Muscle of leg (tissue), 11 donors: ENCODE results near the gene ITGB5. TPM values are rescaled to one million over a fixed set of nuclear protein-coding genes. Genes with fewer than 3 reads are reported as not detected.

ENCODE experiments used
- DNase-seq: peaks from one replicate; pipeline ENCODE4 v3.0.0; 2013
- H3K27ac ChIP-seq: one replicate; pipeline ENCODE4 v1.5.1; 2013; ENCODE audit warnings: mild to moderate bottlenecking, low read length, control low read depth
- H3K27me3 ChIP-seq: one replicate; pipeline ENCODE4 v1.6.1; 2013; ENCODE audit warnings: low read length; ENCODE audit not compliant: control insufficient read depth, insufficient read depth
- H3K36me3 ChIP-seq: one replicate; pipeline ENCODE4 v1.6.1; 2013; ENCODE audit warnings: low read length; ENCODE audit not compliant: control insufficient read depth, insufficient read depth
- H3K4me1 ChIP-seq: one replicate; pipeline ENCODE4 v1.6.1; 2013; ENCODE audit warnings: low read length; ENCODE audit not compliant: control insufficient read depth, insufficient read depth
- H3K4me3 ChIP-seq: one replicate; pipeline ENCODE4 v1.5.1; 2013; ENCODE audit warnings: low read length, control low read depth
- H3K9me3 ChIP-seq: replicated peaks from 2 replicates; pipeline ENCODE4 v1.6.1; 2013; ENCODE audit warnings: low read depth, low read length; ENCODE audit not compliant: control insufficient read depth
- WGBS: methylation state at CpG from one replicate; pipeline ENCODE4 v1.1.5; 2013; ENCODE audit warnings: missing lambda C conversion rate; ENCODE audit not compliant: insufficient coverage; 5-methylcytosine and 5-hydroxymethylcytosine counted together
- polyA plus RNA-seq, 8 donors: library from polyadenylated mRNA; unstranded; fragments of 120-200 nt; gene quantifications; one replicate each; pipeline versions ENCODE4 v1.2.1 to v1.2.3, GENCODE V29; 2013; ENCODE audit warnings: inconsistent platforms in 1 of 8, low replicate concordance in 1 of 8; ENCODE audit not compliant: insufficient read length in 8 of 8, insufficient read depth in 1 of 8
- total RNA-seq: library from RNA; stranded (reverse); fragments of 120-200 nt; gene quantifications from one replicate; pipeline ENCODE4 v1.2.4, GENCODE V29; 2013

The ITGB5 gene
- total and polyA plus RNA-seq, 9 donors = 14.3 to 60.4 (median 30.6) TPM

- H3K27me3 ChIP-seq = no peaks in the 10 kb centered on the region
- peaks cover 42% of the 10 kb centered on the region for H3K4me1 ChIP-seq
- no peaks in the 10 kb centered on the region for H3K9me3 ChIP-seq
- H3K27ac ChIP-seq = no peak overlapping the region
- DNase-seq = no peak
- 96% methylated on average over 10 of the region's 11 CpGs for whole genome bisulfite sequencing
- peaks cover 4% of the 10 kb centered on the region for H3K36me3 ChIP-seq
- no peak overlapping the region for H3K4me3 ChIP-seq
These were observed 72.3 kb downstream of the ITGB5 start for GRCh38 chr3:124814620-124815421.

- no peak overlapping the region for H3K4me3 ChIP-seq
- no peak for DNase-seq
- peaks cover 4% of the 10 kb centered on the region for H3K36me3 ChIP-seq
- H3K9me3 ChIP-seq = no peaks in the 10 kb centered on the region
- peaks cover 40% of the 10 kb centered on the region for H3K4me1 ChIP-seq
- no peaks in the 10 kb centered on the region for H3K27me3 ChIP-seq
- H3K27ac ChIP-seq = peak overlapping the region; percentile 87
These were observed 73.6 kb downstream of the ITGB5 start for GRCh38 chr3:124813541-124813940.

- Histone ChIP-seq H3K4me1 (peaks cover 40% of the 10 kb centered on the region), H3K27ac (peak overlapping the region; percentile 87), H3K27me3 (no peaks in the 10 kb centered on the region), H3K9me3 (no peaks in the 10 kb centered on the region), H3K4me3 (no peak overlapping the region), H3K36me3 (peaks cover 4% of the 10 kb centered on the region)
- DNase-seq = peak; percentile 95
- WGBS = 11% methylated on average over 2 of the region's 15 CpGs
These were observed 74.6 kb downstream of the ITGB5 start for GRCh38 chr3:124812291-124813265.

- Histone ChIP-seq H3K4me1 (peaks cover 40% of the 10 kb centered on the region), H3K27ac (no peak overlapping the region), H3K36me3 (no peaks in the 10 kb centered on the region), H3K27me3 (no peaks in the 10 kb centered on the region), H3K9me3 (no peaks in the 10 kb centered on the region), H3K4me3 (no peak overlapping the region)
- WGBS = 27% methylated on average over 2 of the region's 5 CpGs
- peak; percentile 63 for DNase-seq
These were observed 75.7 kb downstream of the ITGB5 start for GRCh38 chr3:124811436-124811835.

GRCh38 chr3:124810970-124811369 is 76.2 kb downstream of the ITGB5 start:
- Histone ChIP-seq H3K27ac (no peak overlapping the region), H3K4me3 (no peak overlapping the region), H3K36me3 (no peaks in the 10 kb centered on the region), H3K27me3 (no peaks in the 10 kb centered on the region), H3K9me3 (no peaks in the 10 kb centered on the region), H3K4me1 (peaks cover 40% of the 10 kb centered on the region)
- DNase-seq = no peak
- 50% methylated on average over 1 of the region's 4 CpGs for WGBS

DNA sequence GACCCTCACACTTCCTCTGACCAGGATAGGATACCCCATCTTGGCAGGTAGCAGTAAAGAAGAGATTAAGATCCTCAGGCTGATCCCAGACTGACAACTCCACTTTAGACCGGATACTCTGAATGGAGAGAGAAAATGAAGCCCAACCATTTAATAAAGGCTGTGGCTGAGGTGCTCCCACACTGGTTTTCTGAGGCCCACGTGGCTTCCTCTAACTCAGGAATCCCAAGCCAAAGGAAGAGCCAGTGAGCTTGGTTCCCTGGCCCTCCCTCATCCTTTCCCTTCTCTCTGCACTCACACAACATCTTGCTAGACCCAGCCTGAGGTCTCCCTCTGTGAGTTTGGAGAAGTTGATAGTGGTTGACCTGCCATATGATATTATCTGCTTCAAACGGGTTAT is 78.1 kb downstream of the ITGB5 start:
- H3K27ac ChIP-seq = no peak overlapping the region
- H3K9me3 ChIP-seq = no peaks in the 10 kb centered on the region
- H3K4me3 ChIP-seq = no peak overlapping the region
- H3K4me1 ChIP-seq = peaks cover 35% of the 10 kb centered on the region
- H3K27me3 ChIP-seq = no peaks in the 10 kb centered on the region
- peak; percentile 65 for DNase-seq
- 88% methylated on average over 1 of the region's 3 CpGs for WGBS
- H3K36me3 ChIP-seq = no peaks in the 10 kb centered on the region

- Histone ChIP-seq H3K4me3 (no peak overlapping the region), H3K4me1 (peaks cover 25% of the 10 kb centered on the region), H3K9me3 (no peaks in the 10 kb centered on the region), H3K36me3 (no peaks in the 10 kb centered on the region), H3K27ac (no peak overlapping the region), H3K27me3 (peaks cover 3% of the 10 kb centered on the region)
- WGBS = 47% methylated on average over 2 of the region's 4 CpGs
- DNase-seq = peak; percentile 41
These were observed 81.5 kb downstream of the ITGB5 start for GRCh38 chr3:124805671-124806070.

GRCh38 chr3:124804875-124805274 is 82.3 kb downstream of the ITGB5 start:
- no peak overlapping the region for H3K4me3 ChIP-seq
- no peak for DNase-seq
- peaks cover 32% of the 10 kb centered on the region for H3K4me1 ChIP-seq
- 94% methylated on average over 6 of the region's 7 CpGs for WGBS
- H3K9me3 ChIP-seq = no peaks in the 10 kb centered on the region
- no peak overlapping the region for H3K27ac ChIP-seq
- H3K36me3 ChIP-seq = no peaks in the 10 kb centered on the region
- peaks cover 3% of the 10 kb centered on the region for H3K27me3 ChIP-seq

- no peak for DNase-seq
- WGBS = 75% methylated on average over 7 of the region's 8 CpGs
- peaks cover 32% of the 10 kb centered on the region for H3K4me1 ChIP-seq
- H3K27me3 ChIP-seq = peaks cover 3% of the 10 kb centered on the region
- H3K36me3 ChIP-seq = no peaks in the 10 kb centered on the region
- no peaks in the 10 kb centered on the region for H3K9me3 ChIP-seq
- H3K4me3 ChIP-seq = no peak overlapping the region
- no peak overlapping the region for H3K27ac ChIP-seq
These were observed 84.5 kb downstream of the ITGB5 start for GRCh38 chr3:124802702-124803101.

GRCh38 chr3:124802061-124802698 is 85.0 kb downstream of the ITGB5 start:
- Histone ChIP-seq H3K4me3 (no peak overlapping the region), H3K27ac (no peak overlapping the region), H3K36me3 (no peaks in the 10 kb centered on the region), H3K27me3 (peaks cover 3% of the 10 kb centered on the region), H3K9me3 (no peaks in the 10 kb centered on the region), H3K4me1 (peaks cover 32% of the 10 kb centered on the region)
- no peak for DNase-seq
- 48% methylated on average over 3 of the region's 8 CpGs for WGBS
